GM19372 (cell line): ENCODE results near the gene POLR2L.

ENCODE experiments used
- ATAC-seq: cut with Tn5 transposase; IDR thresholded peaks from one replicate; pipeline ENCODE4 v1.9.1; 2021; ENCODE audit warnings: mild to moderate bottlenecking, low read depth, moderate library complexity; ENCODE audit not compliant: unreplicated experiment

The POLR2L gene

GRCh38 chr11:839875-840617 is 2.3 kb downstream of the POLR2L start:
- no peak for ATAC-seq

GRCh38 chr11:839280-839623 is 3.1 kb downstream of the POLR2L start:
- ATAC-seq: no peak

DNA sequence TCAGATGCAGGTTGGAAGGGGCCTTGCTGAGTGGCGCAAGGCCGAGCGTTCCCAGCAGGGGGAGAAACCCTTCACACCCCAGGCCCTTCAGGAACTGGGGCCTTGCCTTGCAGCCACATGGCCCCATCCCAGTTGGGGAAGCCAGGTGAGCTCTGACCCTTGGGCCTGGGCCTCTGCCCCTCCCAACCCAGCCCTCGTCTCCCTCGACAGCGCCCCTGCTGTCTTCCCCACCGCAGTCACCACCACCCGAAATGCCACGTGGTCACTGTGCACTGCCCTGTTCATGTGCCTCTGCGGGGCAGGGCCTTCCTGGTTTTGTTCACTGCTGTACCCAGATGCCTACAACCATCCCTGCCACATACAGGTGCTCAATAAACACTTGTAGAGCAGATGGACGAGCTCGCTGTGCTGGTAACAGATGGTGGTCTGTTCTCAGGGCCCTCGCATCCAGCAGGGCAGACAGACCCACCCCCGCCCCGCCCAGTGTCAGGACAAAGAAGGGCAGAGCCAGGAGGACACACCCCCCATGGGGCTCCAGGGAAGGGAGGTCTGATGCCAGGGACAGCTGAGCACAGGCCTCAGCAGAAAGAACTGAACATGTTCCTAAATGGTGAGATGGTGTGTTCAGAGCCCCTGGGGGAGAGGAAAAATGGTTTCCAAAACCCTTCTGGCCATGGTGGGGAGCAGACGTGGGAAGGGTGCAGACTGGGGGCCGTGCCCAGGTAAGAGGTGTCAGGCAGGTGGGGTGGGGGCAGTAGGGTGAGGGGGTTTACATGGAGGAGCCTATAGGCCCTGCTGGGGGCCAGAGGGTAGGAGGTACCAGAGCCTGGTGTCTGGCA is 3.7 kb downstream of the POLR2L start:
- no peak for ATAC-seq

DNA sequence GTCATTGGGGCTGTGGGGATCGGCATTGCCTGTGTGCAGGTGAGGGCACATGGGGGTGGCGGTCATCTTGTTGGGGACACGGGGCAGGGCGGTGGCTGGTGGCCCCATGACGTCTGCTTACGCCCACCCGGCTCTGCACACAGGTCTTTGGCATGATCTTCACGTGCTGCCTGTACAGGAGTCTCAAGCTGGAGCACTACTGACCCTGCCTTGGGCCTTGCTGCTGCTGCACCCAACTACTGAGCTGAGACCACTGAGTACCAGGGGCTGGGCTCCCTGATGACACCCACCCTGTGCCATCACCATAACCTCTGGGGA is 4.4 kb downstream of the POLR2L start:
- no peak for ATAC-seq

DNA sequence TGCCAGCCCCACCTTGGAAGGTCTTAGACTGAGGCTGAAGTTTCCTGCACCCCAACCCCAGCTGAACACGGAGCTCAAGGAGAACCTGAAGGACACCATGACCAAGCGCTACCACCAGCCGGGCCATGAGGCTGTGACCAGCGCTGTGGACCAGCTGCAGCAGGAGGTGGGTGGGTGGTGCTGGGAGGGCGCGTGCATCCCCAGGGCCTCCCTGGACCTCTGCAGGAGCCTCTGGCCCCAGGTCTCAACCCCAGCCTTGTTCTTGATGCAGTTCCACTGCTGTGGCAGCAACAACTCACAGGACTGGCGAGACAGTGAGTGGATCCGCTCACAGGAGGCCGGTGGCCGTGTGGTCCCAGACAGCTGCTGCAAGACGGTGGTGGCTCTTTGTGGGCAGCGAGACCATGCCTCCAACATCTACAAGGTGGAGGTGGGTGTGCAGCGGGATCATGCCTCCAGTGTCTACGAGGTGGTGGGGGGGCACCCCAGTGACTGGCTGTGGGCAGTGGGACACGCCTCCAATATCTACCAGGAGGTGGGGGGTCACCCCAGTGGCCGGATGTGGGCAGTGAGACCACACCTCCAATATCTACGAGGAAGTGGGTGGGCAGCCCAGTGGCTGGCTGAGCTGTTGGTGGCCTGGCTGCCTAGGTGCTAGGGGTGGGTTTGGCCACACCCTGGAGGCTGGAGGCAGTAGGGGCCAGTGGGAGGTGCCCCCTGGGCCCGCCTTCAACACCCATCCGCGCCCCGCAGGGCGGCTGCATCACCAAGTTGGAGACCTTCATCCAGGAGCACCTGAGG is 4.9 kb downstream of the POLR2L start:
- no peak for ATAC-seq

- no peak for ATAC-seq
Observed at GRCh38 chr11:836700-837099, 5.6 kb downstream of the POLR2L start.

DNA sequence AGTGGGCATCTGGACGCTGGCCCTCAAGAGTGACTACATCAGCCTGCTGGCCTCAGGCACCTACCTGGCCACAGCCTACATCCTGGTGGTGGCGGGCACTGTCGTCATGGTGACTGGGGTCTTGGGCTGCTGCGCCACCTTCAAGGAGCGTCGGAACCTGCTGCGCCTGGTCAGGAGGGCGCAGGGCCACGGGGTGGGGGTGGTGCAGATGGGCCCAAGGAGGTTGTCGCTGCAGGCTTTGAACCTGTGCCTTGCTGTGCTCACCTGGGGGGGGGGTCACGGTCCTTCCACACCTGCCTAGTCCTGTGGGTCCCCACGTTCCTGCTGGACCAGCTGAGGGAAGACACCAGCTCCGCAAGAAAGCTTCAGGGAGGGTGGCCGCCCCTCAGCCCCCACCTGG is 6.1 kb downstream of the POLR2L start:
- ATAC-seq: no peak

GRCh38 chr11:834371-835316 is 7.7 kb downstream of the POLR2L start:
- no peak for ATAC-seq

- ATAC-seq: no peak
Observed at GRCh38 chr11:833849-834311, 8.4 kb downstream of the POLR2L start.

DNA sequence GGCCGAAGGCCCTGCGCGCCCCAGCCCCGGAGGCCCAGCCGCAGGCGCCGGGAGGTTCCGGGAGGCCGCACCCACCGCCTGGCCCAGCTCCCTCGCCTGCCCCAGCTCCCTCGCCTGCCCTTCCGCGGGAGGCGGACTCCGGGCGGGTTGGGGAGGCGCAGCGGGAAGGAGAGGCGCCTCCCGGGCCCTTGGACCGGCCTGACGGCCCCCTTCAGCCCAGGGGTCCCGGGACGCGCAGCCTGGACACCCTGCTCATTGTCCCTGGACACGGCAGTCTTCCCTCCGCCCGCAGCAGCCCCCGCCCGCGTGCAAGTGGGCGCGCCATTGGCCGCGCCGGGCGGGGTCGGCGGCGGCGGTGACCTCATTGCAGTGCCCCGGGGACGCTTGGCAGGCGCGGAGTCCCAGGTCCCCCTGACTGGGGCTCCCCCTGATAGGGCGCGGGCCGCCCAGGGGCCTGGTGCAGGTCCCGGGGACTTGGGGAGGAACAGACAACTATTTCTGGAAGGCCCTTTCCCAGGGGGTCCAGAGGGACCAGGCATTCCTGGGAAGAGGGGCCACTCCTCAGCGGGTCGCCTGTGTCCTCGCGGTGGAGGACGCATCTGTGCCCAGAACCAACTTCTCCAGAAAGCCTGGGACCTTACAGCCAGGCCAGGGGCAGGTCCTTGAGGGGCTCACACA is 9.1 kb downstream of the POLR2L start:
- ATAC-seq: peak; percentile 8

GRCh38 chr11:832529-833113 is 9.7 kb downstream of the POLR2L start, which contains the start of gene CD151:
TSS of gene CD151 (plus strand) at chr11:832952. CDS start at chr11:836070, 3,118 bp downstream.
- peak; percentile 63 for ATAC-seq

DNA sequence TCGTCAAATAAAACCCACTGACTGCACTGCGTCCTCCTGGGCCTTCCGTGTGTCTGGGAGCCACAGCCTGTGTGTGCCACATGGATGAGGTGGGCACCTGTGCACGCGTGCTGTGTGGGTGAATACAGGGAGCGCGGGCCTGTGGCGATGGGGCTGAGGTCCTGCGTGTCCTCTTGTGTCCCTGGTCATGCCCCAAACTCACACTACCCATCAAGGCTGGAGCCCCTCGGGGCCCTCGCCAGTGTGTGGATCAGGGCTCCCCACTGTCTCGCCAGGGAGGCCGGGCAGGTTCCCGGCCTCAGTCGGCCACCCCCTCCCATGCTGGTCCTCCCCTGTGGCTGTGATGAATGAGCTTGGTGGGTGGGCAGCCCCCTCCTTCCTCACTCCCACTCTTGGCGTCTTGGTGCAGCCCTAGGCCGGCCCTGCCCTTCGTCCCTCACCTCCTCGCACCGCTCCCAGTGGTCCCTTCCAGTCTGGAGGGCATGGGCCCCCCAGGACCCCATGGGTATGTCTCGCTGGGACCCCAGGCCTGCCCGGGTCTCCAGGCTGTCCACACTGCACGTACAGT is 10.3 kb downstream of the POLR2L start:
- no peak for ATAC-seq

- no peak for ATAC-seq
Observed at GRCh38 chr11:831118-831864, 11.0 kb downstream of the POLR2L start.

- no peak for ATAC-seq
Observed at GRCh38 chr11:830295-831117, 11.8 kb downstream of the POLR2L start.

DNA sequence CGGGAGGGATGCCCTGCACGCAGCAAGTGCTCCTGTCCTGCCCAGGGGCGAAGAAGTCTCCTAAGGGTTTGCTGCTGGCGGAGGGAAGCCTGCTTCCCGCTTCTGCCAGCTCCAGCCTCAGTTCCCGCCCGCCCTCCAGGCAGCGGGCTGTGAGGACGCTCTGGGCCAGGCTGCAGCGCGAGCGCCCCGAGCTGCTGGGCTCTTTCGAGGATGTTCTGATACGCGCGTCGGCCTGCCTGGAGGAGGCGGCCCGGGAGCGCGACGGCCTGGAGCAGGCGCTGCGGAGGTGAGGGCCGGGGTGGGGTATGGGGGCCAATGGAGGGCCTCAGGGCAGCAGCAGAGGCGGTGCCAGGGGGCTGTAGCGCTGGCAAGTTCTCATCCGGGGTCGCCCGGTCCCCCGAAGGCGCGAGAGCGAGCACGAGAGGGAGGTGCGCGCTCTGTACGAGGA is 12.5 kb downstream of the POLR2L start:
- no peak for ATAC-seq

- no peak for ATAC-seq
Observed at GRCh38 chr11:829176-829846, 13.0 kb downstream of the POLR2L start.
